ENCODE data around the gene ZNF768.
A peak's percentile ranks its signal among the peaks of the same experiment; 100 is the strongest.
"Not testable (repeated sequence)": the region's sequence is repeated elsewhere in the genome, so short reads cannot be mapped to it uniquely, and the experiment has no call there.

Gene ZNF768

GRCh38 chr16:30509081-30509765, 17.1 kb downstream of the ZNF768 start:
- no peak for DNase-seq

- DNase-seq, result no peak
Measured at GRCh38 chr16:30503403-30504296, 22.7 kb downstream of the ZNF768 start.

- DNase-seq, result no peak
Measured at GRCh38 chr16:30499284-30499683, 27.1 kb downstream of the ZNF768 start.

GRCh38 chr16:30494709-30495108, 31.7 kb downstream of the ZNF768 start:
- no peak for DNase-seq

- no peak for DNase-seq
Measured at GRCh38 chr16:30493941-30494488, 32.4 kb downstream of the ZNF768 start.

GRCh38 chr16:30491744-30492308, 34.5 kb downstream of the ZNF768 start:
- DNase-seq, result peak; percentile 39

- no peak for DNase-seq
Measured at GRCh38 chr16:30491229-30491628, 35.1 kb downstream of the ZNF768 start.

GRCh38 chr16:30490210-30490609, 36.2 kb downstream of the ZNF768 start:
- DNase-seq, result no peak

- no peak for DNase-seq
Measured at GRCh38 chr16:30488764-30489605, 37.4 kb downstream of the ZNF768 start.

GRCh38 chr16:30485818-30486436, 40.4 kb downstream of the ZNF768 start:
- DNase-seq, result no peak

- DNase-seq, result no peak
Measured at GRCh38 chr16:30484887-30485286, 41.5 kb downstream of the ZNF768 start.

GRCh38 chr16:30482366-30482765, 44.0 kb downstream of the ZNF768 start:
- no peak for DNase-seq

- no peak for DNase-seq
Measured at GRCh38 chr16:30481381-30481780, 45.0 kb downstream of the ZNF768 start.

- DNase-seq, result no peak
Measured at GRCh38 chr16:30478766-30479478, 47.4 kb downstream of the ZNF768 start.

GRCh38 chr16:30477773-30478172, 48.6 kb downstream of the ZNF768 start:
- not testable (repeated sequence) for DNase-seq

GRCh38 chr16:30476991-30477390, 49.4 kb downstream of the ZNF768 start:
- DNase-seq, result no peak

GRCh38 chr16:30474684-30475083, 51.7 kb downstream of the ZNF768 start:
- no peak for DNase-seq

- no peak for DNase-seq
Measured at GRCh38 chr16:30474074-30474452, 52.3 kb downstream of the ZNF768 start.

Measured in stimulated activated CD4-positive, alpha-beta T cell treated with anti-CD3 and anti-CD28 coated beads, Interleukin-15, amount 100 ng/mL, for 24 hours (primary cell).